Right cardiac atrium (tissue), 5 donors: Measurements from ENCODE around the gene OR5H15. TPM values are rescaled to one million over a fixed set of nuclear protein-coding genes. Genes with fewer than 3 reads are reported as not detected.
"Not testable (repeated sequence)": the region's sequence is repeated elsewhere in the genome, so short reads cannot be mapped to it uniquely, and the experiment has no call there.

Experiments
- ATAC-seq, 2 donors: fragments of 200-7000 bp; cut with Tn5 transposase; one replicate each; pipeline versions ENCODE4 v1.8.0 to v1.9.1; 2020; ENCODE audit warnings: moderate library complexity in 2 of 2, mild to moderate bottlenecking in 1 of 2
- DNase-seq, 3 donors: peaks; one replicate each; pipeline ENCODE4 v3.0.0-alpha.2; 2020
- H3K27ac ChIP-seq: one replicate; pipeline ENCODE4 v1.5.1; 2013; ENCODE audit warnings: mild to moderate bottlenecking, low read length, control low read depth, moderate library complexity
- H3K27me3 ChIP-seq: one replicate; pipeline ENCODE4 v1.6.1; 2013; ENCODE audit not compliant: control insufficient read depth, insufficient read depth
- H3K4me1 ChIP-seq: one replicate; pipeline ENCODE4 v1.6.1; 2013; ENCODE audit warnings: low read length; ENCODE audit not compliant: control insufficient read depth, insufficient read depth
- H3K4me3 ChIP-seq: one replicate; pipeline ENCODE4 v1.5.1; 2013; ENCODE audit warnings: low read length, control low read depth
- H3K9me3 ChIP-seq: one replicate; pipeline ENCODE4 v1.6.1; 2013; ENCODE audit warnings: low read length; ENCODE audit not compliant: control insufficient read depth
- WGBS: extraction: QIAGEN DNeasy Blood & Tissue Kit; methylation state at CpG from one replicate; pipeline ENCODE4 v1.1.7; 2013; 5-methylcytosine and 5-hydroxymethylcytosine counted together
- intact Hi-C, 4 donors: fragments of 100-400 bp; cut with DNase I; formaldehyde crosslinking; loops; one replicate each; pipeline versions ENCODE4 v1.11.0 to v1.14.0; 2022 to 2023
- polyA plus RNA-seq: library from polyadenylated mRNA; stranded (reverse); fragments of 200-250 nt; gene quantifications from one replicate; pipeline ENCODE4 v1.2.3, GENCODE V29; 2013
- total RNA-seq, 4 donors: library from RNA; stranded (reverse); fragmentation: NEBNext Ultra II Directional; extraction: Animal tissue kit (Norgen Biotek cat#: 25700); gene quantifications; one replicate each; pipeline ENCODE4 v1.2.1, GENCODE V29; 2021
- donor health status: healthy with polysubstance abuse.
- donor health status: DM: no; HTN: yes; CAD: no.
- donor health status: DM: no; HTN: no; CAD: no.
- donor health status: DM: no; HTN: yes; CAD: no; lungs with severe emphysema.
- donor health status: DM: yes; HTN: yes; CAD: no.

OR5H15 gene
- total and polyA plus RNA-seq, 5 donors, result not detected

GRCh38 chr3:98180319-98180890 is 13.9 kb downstream of the OR5H15 start:
- intact Hi-C loops, result no loop called here
- no peak overlapping the region for H3K27ac ChIP-seq

GRCh38 chr3:98182196-98182595 is 15.7 kb downstream of the OR5H15 start:
- Histone ChIP-seq H3K4me1 (no peaks in the 10 kb centered on the region), H3K27ac (no peak overlapping the region), H3K4me3 (no peak overlapping the region), H3K27me3 (no peaks in the 10 kb centered on the region), H3K9me3 (no peaks in the 10 kb centered on the region)
- ATAC-seq (no peak), DNase-seq (no peak)
- intact Hi-C loops, result no loop called here

More at GRCh38 chr3:98180319-98180890, 13.9 kb downstream of the OR5H15 start:
- H3K27me3 ChIP-seq, result no peaks in the 10 kb centered on the region
- ATAC-seq (no peak), DNase-seq (no peak)
- 80% methylated on average over 3 of the region's 3 CpGs for WGBS
- H3K4me3 ChIP-seq, result no peak overlapping the region
- no peaks in the 10 kb centered on the region for H3K4me1 ChIP-seq
- H3K9me3 ChIP-seq, result no peaks in the 10 kb centered on the region

- intact Hi-C loops, result no loop called here
- Histone ChIP-seq H3K4me3 (no peak overlapping the region), H3K27ac (no peak overlapping the region), H3K9me3 (no peaks in the 10 kb centered on the region), H3K27me3 (no peaks in the 10 kb centered on the region), H3K4me1 (no peaks in the 10 kb centered on the region)
- no peak for ATAC-seq
- no peak for DNase-seq
These were observed 18.7 kb downstream of the OR5H15 start for GRCh38 chr3:98185180-98185579.

DNA sequence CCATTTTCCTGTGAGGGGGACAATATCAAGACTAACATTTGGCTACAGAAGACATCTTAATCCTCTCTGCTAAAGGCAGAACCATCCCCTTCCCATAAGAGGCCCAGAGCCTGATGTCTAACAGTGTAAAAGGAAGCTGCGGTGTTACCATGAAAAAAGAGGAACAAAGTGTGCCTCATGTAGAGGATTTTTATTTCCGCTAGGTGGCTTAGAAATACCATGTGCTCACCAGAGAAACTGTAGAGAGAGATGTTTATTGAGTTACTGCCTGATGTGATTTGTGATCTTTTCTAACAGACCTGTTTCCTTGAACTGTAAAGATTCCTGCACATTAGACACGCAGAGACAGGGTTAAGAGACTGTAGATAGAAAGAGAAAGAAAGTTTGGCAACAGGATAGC is 22.0 kb downstream of the OR5H15 start:
- intact Hi-C loops, result no loop called here
- WGBS, result 39% methylated on average over 3 of the region's 3 CpGs
- DNase-seq (no peak), ATAC-seq (no peak)
- Histone ChIP-seq H3K27ac (no peak overlapping the region), H3K4me1 (no peaks in the 10 kb centered on the region), H3K27me3 (no peaks in the 10 kb centered on the region), H3K4me3 (no peak overlapping the region), H3K9me3 (no peaks in the 10 kb centered on the region)

- intact Hi-C loops, ATAC-seq, H3K4me1 ChIP-seq, H3K4me3 ChIP-seq, H3K9me3 ChIP-seq, DNase-seq, H3K27me3 ChIP-seq, H3K27ac ChIP-seq: not testable (repeated sequence)
These were observed 24.4 kb downstream of the OR5H15 start for GRCh38 chr3:98190911-98191310.

- intact Hi-C loops, H3K4me3 ChIP-seq: not testable (repeated sequence)
- WGBS, result 72% methylated on average over 2 of the region's 2 CpGs
These were observed 29.8 kb downstream of the OR5H15 start for GRCh38 chr3:98196293-98196692.

DNA sequence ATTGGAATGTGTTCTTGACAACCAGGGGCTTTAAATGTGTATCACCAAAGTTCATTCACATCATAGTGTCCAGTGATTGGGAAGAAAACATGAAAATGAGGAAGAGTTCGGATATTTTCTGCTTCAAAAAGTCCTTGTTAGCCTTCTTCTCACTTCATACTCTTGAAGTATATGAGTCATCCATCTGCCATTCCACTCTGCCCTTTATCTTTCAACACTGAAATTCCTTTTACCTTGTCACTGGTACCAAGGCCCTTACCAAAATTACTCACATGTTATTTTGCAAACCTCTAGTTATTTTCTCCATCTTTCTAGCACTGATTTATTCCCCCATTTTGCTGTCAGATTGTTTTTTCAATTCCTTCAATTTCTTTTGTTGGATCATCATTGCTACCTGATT is 32.5 kb downstream of the OR5H15 start:
- H3K4me1 ChIP-seq, result no peaks in the 10 kb centered on the region

More at GRCh38 chr3:98196293-98196692, 29.8 kb downstream of the OR5H15 start:
- H3K27ac ChIP-seq, H3K27me3 ChIP-seq, H3K4me1 ChIP-seq, H3K9me3 ChIP-seq, ATAC-seq, DNase-seq: not testable (repeated sequence)

DNA sequence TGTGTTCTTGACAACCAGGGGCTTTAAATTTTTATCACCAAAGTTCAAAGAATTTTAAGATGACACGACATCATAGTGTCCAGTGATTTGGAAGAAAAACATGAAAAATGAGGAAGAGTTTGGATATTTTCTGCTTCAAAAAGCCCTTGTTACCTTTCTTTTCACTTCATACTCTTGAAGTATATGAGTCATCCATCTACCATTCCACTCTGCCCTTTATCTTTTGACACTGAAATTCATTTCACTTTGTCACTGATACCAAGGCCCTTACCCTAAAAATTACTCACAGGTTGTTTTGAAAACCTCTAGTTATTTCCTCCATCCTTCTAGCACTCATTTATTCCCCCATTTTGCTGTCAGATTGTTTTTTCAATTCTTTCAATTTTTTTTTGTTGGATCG is 42.7 kb downstream of the OR5H15 start:
- 73% methylated on average over 2 of the region's 2 CpGs for WGBS
- no peaks in the 10 kb centered on the region for H3K27me3 ChIP-seq
- no peaks in the 10 kb centered on the region for H3K4me1 ChIP-seq
- no peak overlapping the region for H3K27ac ChIP-seq
- intact Hi-C loops, result no loop called here
- H3K4me3 ChIP-seq, result no peak overlapping the region
- no peak for ATAC-seq
- H3K9me3 ChIP-seq, result no peaks in the 10 kb centered on the region
- DNase-seq, result no peak

More for the DNA sequence above, 32.5 kb downstream of the OR5H15 start:
- no peaks in the 10 kb centered on the region for H3K9me3 ChIP-seq
- 31% methylated on average over 1 of the region's 1 CpG for WGBS
- DNase-seq (no peak), ATAC-seq (no peak)
- intact Hi-C loops, result no loop called here
- no peak overlapping the region for H3K27ac ChIP-seq
- H3K27me3 ChIP-seq, result no peaks in the 10 kb centered on the region
- no peak overlapping the region for H3K4me3 ChIP-seq

DNA sequence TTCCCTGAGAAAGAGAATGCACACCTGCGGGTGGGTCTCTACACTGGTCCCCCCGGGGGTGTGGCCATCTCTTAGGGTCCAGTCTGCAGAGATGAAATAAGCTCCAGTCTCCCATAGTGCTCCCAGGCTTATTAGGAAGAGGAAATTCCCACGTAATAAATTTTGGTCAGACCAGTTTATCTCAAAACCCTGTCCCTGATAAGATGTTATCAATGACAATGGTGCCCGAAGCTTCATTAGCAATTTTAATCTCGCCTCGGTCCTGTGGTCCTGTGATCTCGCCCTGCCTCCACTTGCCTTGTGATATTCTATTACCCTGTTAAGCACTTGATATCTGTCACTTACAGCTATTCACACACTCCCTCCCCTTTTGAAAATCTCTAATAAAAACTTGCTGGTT is 46.8 kb downstream of the OR5H15 start:
- no peak overlapping the region for H3K4me3 ChIP-seq
- DNase-seq (no peak), ATAC-seq (no peak)
- no peaks in the 10 kb centered on the region for H3K9me3 ChIP-seq
- intact Hi-C loops, result loop anchor here in 2 of 4 donors (2.0 kb wide), 1 partner anchor 58 kb away; no protein-coding TSS in a partner anchor
- no peaks in the 10 kb centered on the region for H3K27me3 ChIP-seq
- no peak overlapping the region for H3K27ac ChIP-seq
- 38% methylated on average over 7 of the region's 7 CpGs for WGBS
- no peaks in the 10 kb centered on the region for H3K4me1 ChIP-seq

DNA sequence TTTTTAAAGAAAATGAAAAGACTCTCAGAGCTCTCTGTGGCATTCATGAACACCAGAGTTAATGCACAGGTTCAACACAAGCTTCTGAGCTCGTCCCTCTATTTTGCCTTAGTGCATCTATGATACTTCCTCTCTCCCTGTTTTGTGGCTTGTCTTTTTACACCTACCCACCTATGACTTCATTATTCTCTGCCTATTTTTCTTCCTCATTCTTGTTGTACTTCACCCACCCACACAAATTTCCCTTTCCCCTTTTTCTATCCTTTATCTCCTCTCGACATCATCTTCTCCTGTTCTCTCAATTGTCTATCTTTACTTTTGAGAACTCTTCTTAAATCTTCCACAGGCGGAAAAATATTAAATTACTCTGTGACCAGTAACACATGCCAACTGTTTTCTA is 48.6 kb downstream of the OR5H15 start:
- no peaks in the 10 kb centered on the region for H3K27me3 ChIP-seq
- H3K9me3 ChIP-seq, result no peaks in the 10 kb centered on the region
- WGBS, result 68% methylated on average over 3 of the region's 3 CpGs
- ATAC-seq (no peak), DNase-seq (no peak)
- intact Hi-C loops, result no loop called here
- H3K4me3 ChIP-seq, result no peak overlapping the region
- no peaks in the 10 kb centered on the region for H3K4me1 ChIP-seq
- no peak overlapping the region for H3K27ac ChIP-seq
